GM23338 (cell line): Measurements from ENCODE around the gene ANKS1B.

Experiments used
- EZH2 ChIP-seq: fragments of 200-600 bp; sonication (generic); IDR thresholded peaks from one replicate; pipeline ENCODE4 v1.8.0; 2017; ENCODE audit warnings: antibody characterized with exemption, mild to moderate bottlenecking, low read depth; ENCODE audit not compliant: unreplicated experiment
- POLR2AphosphoS5 ChIP-seq: IDR thresholded peaks from 2 replicates; pipeline ENCODE4 v1.6.1; 2016; ENCODE audit warnings: antibody characterized with exemption, low read depth
- REST ChIP-seq: IDR thresholded peaks from one replicate; pipeline ENCODE4 v1.6.1; 2018; ENCODE audit warnings: antibody characterized with exemption; ENCODE audit not compliant: unreplicated experiment
- ZNF114 ChIP-seq: fragments of 250-450 bp; sonication (Bioruptor Pico); IDR thresholded peaks from 2 replicates; pipeline ENCODE4 v1.5.0; 2020; ENCODE audit warnings: mild to moderate bottlenecking, moderate library complexity
- ZNF331 ChIP-seq: fragments of 250-450 bp; sonication (Bioruptor Pico); IDR thresholded peaks from 2 replicates; pipeline ENCODE4 v1.5.0; 2020; ENCODE audit warnings: low read depth, mild to moderate bottlenecking, moderate library complexity
- TF ChIP-seq, protein P1 (sequence below), 2 experiments: fragments of 200-600 bp in 1 of 2; sonication (generic) in 1 of 2; conservative IDR thresholded peaks; 2 replicates each; pipeline versions ENCODE4 v1.5.1 to v1.6.1; 2016 to 2017; ENCODE audit warnings: antibody characterized with exemption in 2 of 2, low read depth in 2 of 2, mild to moderate bottlenecking in 2 of 2, moderate library complexity in 1 of 2

DNA sequence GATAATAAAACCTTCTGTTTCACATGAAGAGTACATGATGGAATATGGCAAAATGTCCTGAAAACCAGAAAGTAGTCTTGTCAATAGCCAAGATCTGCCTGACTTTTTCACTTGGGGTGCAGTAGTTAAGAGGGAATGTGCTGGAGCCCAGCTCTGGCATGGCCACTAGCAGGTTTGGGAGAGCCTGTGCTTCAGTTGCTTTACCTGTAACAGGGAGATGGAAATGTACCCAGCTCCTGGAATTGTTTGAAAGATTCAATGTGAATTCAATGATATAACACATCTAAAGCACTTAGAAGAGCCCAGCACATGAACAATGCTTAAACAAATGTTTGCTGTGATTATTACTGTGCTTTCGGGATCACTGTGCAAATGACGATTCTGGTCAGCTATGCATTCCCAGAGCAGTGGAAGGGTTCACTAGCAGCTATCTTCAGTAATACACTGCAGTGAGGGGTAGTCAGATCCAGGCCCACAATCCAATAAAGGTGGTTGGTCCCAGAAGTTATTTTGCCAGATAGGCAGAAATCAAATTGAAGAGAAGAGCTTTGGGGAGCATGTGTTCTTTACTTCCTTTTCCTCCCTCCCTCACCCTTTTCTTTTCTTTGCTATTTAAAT, 1114.7 kb downstream of the ANKS1B start:
- TF ChIP-seq ZNF331 (CRISPR knock-in tag) (no peak), ZNF114 (CRISPR knock-in tag) (no peak), EZH2 (no peak), REST (no peak), POLR2AphosphoS5 (no peak)
- TF ChIP-seq, protein P1, sequence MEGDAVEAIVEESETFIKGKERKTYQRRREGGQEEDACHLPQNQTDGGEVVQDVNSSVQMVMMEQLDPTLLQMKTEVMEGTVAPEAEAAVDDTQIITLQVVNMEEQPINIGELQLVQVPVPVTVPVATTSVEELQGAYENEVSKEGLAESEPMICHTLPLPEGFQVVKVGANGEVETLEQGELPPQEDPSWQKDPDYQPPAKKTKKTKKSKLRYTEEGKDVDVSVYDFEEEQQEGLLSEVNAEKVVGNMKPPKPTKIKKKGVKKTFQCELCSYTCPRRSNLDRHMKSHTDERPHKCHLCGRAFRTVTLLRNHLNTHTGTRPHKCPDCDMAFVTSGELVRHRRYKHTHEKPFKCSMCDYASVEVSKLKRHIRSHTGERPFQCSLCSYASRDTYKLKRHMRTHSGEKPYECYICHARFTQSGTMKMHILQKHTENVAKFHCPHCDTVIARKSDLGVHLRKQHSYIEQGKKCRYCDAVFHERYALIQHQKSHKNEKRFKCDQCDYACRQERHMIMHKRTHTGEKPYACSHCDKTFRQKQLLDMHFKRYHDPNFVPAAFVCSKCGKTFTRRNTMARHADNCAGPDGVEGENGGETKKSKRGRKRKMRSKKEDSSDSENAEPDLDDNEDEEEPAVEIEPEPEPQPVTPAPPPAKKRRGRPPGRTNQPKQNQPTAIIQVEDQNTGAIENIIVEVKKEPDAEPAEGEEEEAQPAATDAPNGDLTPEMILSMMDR (conservative IDR thresholded peaks at IDR 0.05; ENCODE audit: low read depth in 2 of 2), result no peak
